ENCODE measurements around the gene FXN. TPM values are rescaled to one million over a fixed set of nuclear protein-coding genes. Genes with fewer than 3 reads are reported as not detected.
"Not testable (repeated sequence)": the region's sequence is repeated elsewhere in the genome, so short reads cannot be mapped to it uniquely, and the experiment has no call there.

The FXN gene
- total RNA-seq, 4 donors from 2014 or later = 2.3 to 11.1 (median 5.6) TPM

- H3K27ac ChIP-seq = no peak overlapping the region
- peaks cover 32% of the 10 kb centered on the region for H3K36me3 ChIP-seq
- 62% methylated on average over 3 of the region's 4 CpGs for WGBS
- no peak overlapping the region for H3K4me3 ChIP-seq
- TF ChIP-seq POLR2A (IDR thresholded peaks at IDR 0.05) (no peak), CTCF (IDR thresholded peaks at IDR 0.05) (no peak), POLR2AphosphoS5 (IDR thresholded peaks at IDR 0.05) (no peak), EP300 (IDR thresholded peaks at IDR 0.05) (no peak)
- H3K9me3 ChIP-seq = no peaks in the 10 kb centered on the region
- no peak for DNase-seq (ENCODE audit: low spot score in 2 of 2)
- H3K4me1 ChIP-seq = no peaks in the 10 kb centered on the region
- no peaks in the 10 kb centered on the region for H3K27me3 ChIP-seq
These were observed 11.8 kb downstream of the FXN start for GRCh38 chr9:69047371-69047770.

GRCh38 chr9:69049094-69049493 lies 13.5 kb downstream of the FXN start:
- no peak overlapping the region for H3K27ac ChIP-seq
- no peaks in the 10 kb centered on the region for H3K9me3 ChIP-seq
- DNase-seq (ENCODE audit: low spot score in 2 of 2) = no peak
- H3K4me3 ChIP-seq = no peak overlapping the region
- no peaks in the 10 kb centered on the region for H3K27me3 ChIP-seq
- TF ChIP-seq POLR2A (IDR thresholded peaks at IDR 0.05) (no peak), CTCF (IDR thresholded peaks at IDR 0.05) (no peak), POLR2AphosphoS5 (IDR thresholded peaks at IDR 0.05) (no peak), EP300 (IDR thresholded peaks at IDR 0.05) (no peak)
- H3K36me3 ChIP-seq = peaks cover 32% of the 10 kb centered on the region
- no peaks in the 10 kb centered on the region for H3K4me1 ChIP-seq
- WGBS = 92% methylated on average over 6 of the region's 6 CpGs

- peaks cover 32% of the 10 kb centered on the region for H3K36me3 ChIP-seq
- 91% methylated on average over 12 of the region's 12 CpGs for WGBS
- not testable (repeated sequence) for DNase-seq (ENCODE audit: low spot score in 2 of 2); H3K4me3 ChIP-seq; H3K27ac ChIP-seq; H3K27me3 ChIP-seq; H3K9me3 ChIP-seq; H3K4me1 ChIP-seq
These were observed 15.4 kb downstream of the FXN start for GRCh38 chr9:69050936-69051335.

- Histone ChIP-seq H3K36me3 (peaks cover 1% of the 10 kb centered on the region), H3K4me3 (no peak overlapping the region), H3K4me1 (no peaks in the 10 kb centered on the region), H3K27ac (no peak overlapping the region), H3K9me3 (no peaks in the 10 kb centered on the region), H3K27me3 (no peaks in the 10 kb centered on the region)
- 64% methylated on average over 1 of the region's 1 CpG for WGBS
- DNase-seq (ENCODE audit: low spot score in 2 of 2) = no peak
- TF ChIP-seq POLR2AphosphoS5 (IDR thresholded peaks at IDR 0.05) (no peak), CTCF (IDR thresholded peaks at IDR 0.05) (no peak), EP300 (IDR thresholded peaks at IDR 0.05) (no peak), POLR2A (IDR thresholded peaks at IDR 0.05) (no peak)
These were observed 19.4 kb downstream of the FXN start for GRCh38 chr9:69054989-69055388.

GRCh38 chr9:69056191-69056815 lies 20.8 kb downstream of the FXN start:
- H3K27ac ChIP-seq = no peak overlapping the region
- WGBS = 94% methylated on average over 4 of the region's 4 CpGs
- no peak for DNase-seq (ENCODE audit: low spot score in 2 of 2)
- no peaks in the 10 kb centered on the region for H3K9me3 ChIP-seq
- TF ChIP-seq POLR2A (IDR thresholded peaks at IDR 0.05) (no peak), EP300 (IDR thresholded peaks at IDR 0.05) (no peak), POLR2AphosphoS5 (IDR thresholded peaks at IDR 0.05) (no peak), CTCF (IDR thresholded peaks at IDR 0.05) (no peak)
- no peaks in the 10 kb centered on the region for H3K27me3 ChIP-seq
- H3K4me1 ChIP-seq = no peaks in the 10 kb centered on the region
- H3K36me3 ChIP-seq = no peaks in the 10 kb centered on the region
- H3K4me3 ChIP-seq = no peak overlapping the region

- WGBS = 96% methylated on average over 2 of the region's 2 CpGs
- no peak for TF ChIP-seq POLR2A (IDR thresholded peaks at IDR 0.05)
- no peak for TF ChIP-seq EP300 (IDR thresholded peaks at IDR 0.05)
- no peak for TF ChIP-seq CTCF (IDR thresholded peaks at IDR 0.05)
- no peak for TF ChIP-seq POLR2AphosphoS5 (IDR thresholded peaks at IDR 0.05)
These were observed 22.5 kb downstream of the FXN start for GRCh38 chr9:69058101-69058500.

More at GRCh38 chr9:69058101-69058500, 22.5 kb downstream of the FXN start:
- H3K27me3 ChIP-seq = no peaks in the 10 kb centered on the region
- DNase-seq (ENCODE audit: low spot score in 2 of 2) = no peak
- H3K9me3 ChIP-seq = no peaks in the 10 kb centered on the region
- no peak overlapping the region for H3K4me3 ChIP-seq
- no peak overlapping the region for H3K27ac ChIP-seq
- H3K4me1 ChIP-seq = no peaks in the 10 kb centered on the region
- H3K36me3 ChIP-seq = no peaks in the 10 kb centered on the region
